ENCODE measurements around the gene YIF1A.

Gene YIF1A

DNA sequence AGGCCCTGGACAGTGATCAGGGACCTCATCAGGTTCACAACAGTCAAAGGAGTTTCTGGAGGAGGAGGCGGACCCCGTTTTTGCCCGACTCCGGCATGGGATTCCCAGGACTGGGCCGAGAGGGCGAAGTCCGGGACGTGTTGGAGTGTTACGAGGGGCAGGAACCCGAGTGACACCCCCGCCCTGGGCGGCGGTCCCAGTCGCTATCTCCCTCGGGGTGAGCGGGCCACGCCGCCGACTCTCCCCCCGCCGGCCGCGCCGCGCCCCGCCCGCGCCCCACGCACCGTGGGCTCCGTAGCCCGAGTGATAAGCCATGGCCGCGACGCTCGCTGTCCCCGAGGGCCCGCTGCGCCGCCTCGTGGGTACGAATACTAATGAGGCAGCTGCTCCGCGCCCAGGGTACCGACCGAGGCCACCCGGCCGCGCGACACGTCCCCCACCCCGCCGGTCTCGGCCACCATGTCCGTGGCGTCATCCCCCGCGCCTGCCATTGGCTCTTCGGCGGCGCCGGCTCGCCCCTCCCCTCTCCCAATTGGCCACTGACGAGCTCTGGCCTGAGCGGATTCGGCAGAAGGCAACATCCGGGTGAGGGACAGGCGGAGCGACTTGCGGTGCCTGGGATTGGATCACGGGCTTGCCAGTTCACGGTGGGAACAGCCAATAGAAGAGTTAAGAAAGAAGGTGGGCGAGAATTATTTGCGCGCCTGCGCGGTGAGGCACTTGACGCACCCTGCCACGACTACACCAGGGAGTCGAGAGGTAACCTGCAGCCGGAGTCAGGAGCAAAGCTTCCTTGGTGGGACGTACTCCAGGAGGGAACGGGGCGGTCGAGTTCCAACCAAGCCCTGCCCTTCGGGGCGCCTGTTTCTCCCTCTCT is at the start of gene YIF1A:
YIF1A (minus strand) TSS at position 473 of the 877 bp plus-strand sequence; CDS start at position 315, 158 bp downstream.
- DNase-seq, result peak; percentile 95 to 99

DNA sequence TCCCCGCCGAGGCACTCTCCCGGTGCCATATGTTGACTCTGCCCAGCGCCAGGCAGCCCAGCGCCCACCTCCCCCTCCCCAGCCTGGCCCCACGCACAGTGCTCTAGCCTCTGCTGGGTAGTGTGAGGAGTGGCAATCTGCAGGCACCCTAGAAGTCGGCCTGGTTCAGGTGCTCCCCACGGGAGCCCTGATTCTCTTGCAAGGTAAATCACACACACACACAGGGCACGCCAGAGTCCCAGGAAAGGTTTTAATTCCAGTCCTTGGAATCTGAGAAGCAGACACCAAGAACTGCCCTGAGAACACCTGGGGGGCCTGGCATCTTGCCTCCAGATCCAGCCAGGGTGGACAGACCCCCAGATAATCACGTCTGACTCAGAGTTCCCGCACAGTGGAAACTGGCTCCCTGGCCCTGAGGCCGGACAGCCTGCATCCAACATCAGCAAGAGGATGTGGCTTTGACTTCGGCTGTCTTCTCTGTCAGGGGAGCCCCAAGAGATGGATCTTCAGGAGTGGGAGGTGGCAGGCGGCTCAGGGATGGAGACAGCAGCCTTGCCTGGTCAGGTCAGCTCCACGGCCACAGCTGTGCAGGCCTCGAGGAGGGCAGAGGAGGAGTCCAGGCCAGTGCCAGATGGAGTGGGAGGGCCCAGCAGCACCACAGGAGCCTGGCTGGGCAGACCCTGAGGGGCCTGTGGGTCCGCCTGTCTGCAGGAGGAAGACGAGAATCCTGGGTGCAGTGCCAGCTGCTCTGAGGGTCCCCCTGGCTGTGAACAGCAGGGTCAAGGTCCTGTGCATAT is 48.4 kb upstream of the YIF1A start:
- no peak for DNase-seq

GRCh38 chr11:66336234-66337102 is 47.5 kb upstream of the YIF1A start, which contains the start of gene RIN1:
Gene RIN1 (minus strand): TSS chr11:66336434. CDS start chr11:66336402, 32 bp downstream.
- peak in 1 of 2 experiments; percentile 58 for DNase-seq

DNA sequence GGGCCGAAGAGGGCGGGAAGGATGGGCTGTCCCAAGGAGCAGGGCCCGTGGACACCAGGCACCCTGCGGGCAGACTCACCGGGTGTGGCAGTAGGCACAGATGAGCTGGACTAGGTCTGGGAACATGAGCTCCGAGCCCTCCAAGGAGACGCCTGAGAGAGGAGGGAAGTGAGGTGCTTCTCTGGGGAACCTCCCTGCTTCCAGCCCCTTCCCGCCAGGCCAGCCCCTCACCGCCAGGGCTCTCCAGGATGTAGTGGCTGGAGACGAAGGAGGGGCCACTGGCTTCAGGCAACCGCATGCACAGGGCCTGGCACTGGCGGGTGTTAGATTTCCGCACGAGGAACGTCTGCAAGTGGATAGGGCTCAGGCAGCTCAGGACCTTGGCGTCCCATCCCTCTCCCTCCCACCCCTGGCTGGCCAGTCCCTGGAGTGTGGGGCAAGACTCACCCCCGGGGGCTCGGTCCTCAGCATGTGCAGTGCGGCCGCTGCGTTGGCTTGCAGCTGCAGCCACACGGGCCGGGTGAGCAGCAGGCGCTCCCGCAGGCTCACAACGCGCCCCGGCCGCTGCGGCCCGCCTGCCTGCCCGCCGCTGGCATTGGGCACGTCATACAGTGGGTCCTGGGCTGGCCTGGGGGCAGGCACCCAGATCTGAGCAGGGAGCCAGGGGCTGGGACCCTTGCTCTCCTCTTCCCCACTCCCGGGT is 46.7 kb upstream of the YIF1A start:
- no peak for DNase-seq

DNA sequence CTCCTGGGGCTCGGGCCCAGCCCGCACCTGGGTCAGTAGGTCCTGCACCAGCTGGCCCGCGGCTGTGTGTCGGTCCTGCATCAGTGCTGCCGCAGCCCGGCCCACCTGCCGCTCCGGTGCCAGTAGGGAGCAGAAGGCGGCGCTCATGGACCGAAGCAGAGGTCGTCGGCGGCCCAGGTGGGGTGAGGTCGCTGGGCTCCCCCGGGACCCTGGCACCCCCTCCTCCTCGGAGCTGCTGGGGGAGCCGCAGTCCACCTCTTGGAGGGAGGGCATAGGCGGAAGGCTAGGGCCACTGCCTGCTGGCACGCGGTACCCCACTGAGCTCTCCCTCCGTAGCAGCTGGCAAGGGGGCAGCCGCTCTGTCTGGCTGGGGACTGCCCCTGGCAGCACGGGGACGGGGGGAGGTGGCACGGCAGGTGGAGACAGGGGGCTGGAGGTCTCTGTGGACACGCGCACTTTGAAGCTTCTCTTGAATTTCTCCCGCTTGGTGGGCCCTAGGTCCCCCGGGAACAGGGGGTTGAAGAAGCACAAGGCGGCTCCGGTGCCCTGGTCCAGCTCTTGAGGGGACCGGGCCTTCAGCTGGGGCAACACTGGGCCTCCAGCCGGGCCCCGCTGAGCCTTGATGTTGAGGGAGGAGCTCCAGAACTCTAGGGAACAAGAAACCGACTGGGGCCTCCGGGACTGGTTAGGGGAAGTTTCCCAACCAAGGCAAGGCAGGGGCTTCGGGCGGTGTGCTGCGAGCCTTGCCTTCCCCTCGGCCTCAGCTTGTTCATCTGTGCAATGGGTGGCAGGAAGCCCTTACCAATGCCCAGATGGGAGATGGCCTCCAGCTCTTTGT is 45.9 kb upstream of the YIF1A start:
- no peak for DNase-seq

DNA sequence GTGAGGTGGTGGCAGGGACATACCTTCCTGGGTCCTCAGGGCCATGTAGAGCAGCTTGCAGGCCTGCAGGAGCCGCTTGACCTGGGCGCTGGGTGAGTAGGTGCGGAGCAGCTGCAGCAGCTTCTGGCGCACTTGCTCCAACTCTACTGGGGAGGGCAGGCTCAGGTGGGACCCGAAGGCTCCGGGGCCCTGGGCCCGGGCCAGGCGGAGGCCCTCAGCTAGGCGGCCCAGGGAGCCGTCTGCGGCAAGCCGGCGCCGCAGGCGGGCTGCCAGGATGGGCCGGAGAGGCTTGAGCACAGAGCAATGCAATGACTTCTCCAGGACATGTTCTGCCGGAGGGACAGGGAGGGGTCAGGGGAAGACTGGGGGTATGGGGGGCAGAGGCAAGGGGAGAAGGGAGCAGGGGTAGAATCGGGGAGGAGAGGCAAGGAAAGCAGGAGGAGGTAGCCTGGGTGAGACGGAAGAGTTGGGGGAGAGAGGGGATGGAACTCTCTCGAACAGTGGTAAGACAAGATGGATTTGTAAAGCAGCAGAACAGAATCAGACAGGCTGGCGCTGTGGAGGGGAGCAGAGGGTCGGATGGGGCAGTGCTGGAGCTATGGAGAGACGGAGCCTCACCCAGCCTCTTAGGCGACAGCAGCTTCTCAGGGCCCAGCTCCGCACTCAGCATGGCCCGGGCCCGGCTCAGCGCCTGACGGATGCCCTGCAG is 45.1 kb upstream of the YIF1A start:
- no peak for DNase-seq

GRCh38 chr11:66333220-66333877 is 44.4 kb upstream of the YIF1A start:
- no peak for DNase-seq

GRCh38 chr11:66332371-66333219 is 43.7 kb upstream of the YIF1A start:
- DNase-seq, result no peak

DNA sequence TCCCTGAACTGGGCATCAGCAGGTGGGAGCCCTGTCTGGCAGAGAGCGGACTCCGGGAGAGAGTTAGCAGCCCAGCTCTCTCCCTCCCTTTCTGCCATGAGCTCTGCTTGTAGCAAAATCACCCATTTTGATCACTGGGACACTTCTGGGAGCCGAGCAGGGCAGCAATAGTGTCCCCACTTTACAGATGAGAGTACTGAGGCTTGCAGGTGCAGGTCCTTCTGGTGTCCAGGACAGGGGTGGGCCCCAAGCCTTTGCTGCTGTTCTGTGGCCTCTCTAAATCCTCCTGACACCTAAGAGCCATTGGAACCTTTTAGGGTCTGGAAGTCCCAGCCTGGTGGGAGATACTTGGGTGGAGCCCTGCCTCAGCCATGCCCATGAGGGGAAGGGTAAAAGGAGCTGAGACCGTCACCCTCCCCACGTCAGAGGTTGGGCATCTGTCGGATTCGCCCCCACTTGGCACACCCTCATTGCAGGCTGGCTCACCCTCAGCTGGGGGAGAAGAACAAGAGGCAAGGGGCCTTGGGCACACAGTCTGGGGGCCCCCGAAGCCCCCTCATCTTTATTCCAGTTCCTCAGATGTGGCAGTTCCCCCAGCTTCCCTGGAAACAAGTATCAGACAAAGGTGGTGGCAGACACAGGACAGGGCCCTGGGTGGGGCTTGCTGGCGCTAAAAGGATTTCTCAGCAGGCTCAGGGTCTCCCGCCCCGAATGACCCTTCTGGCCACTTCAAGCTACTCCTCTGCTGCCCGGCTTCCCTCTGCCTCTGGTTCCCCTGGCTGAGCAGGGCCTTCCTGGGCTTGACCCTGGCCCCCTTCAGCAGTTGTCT is 42.8 kb upstream of the YIF1A start:
- no peak for DNase-seq

GRCh38 chr11:66330931-66331330 is 42.0 kb upstream of the YIF1A start:
- no peak for DNase-seq

DNA sequence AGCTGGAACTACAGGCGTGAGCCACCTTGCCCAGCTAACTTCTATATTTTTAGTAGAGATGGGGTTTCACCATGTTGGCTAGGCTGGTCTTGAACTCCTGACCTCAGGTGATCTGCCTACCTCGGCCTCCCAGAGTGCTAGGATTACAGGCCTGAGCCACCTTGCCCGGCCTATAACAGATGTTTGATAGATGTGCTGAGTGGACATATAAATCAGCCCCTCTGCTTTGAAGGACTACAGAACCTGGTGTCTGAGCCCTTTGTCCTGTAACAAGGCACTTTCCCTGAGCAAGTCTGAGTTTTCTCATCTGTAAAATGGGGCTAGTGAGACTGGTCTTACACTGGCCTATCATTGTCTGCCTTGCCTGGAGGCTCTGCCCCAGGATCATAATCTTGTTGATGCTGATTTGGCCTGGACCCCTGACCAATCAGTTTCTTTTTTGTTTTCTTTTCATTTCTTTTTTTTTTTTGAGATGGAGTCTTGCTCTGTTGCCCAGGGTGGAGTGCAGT is 40.3 kb upstream of the YIF1A start:
- DNase-seq, result no peak

DNA sequence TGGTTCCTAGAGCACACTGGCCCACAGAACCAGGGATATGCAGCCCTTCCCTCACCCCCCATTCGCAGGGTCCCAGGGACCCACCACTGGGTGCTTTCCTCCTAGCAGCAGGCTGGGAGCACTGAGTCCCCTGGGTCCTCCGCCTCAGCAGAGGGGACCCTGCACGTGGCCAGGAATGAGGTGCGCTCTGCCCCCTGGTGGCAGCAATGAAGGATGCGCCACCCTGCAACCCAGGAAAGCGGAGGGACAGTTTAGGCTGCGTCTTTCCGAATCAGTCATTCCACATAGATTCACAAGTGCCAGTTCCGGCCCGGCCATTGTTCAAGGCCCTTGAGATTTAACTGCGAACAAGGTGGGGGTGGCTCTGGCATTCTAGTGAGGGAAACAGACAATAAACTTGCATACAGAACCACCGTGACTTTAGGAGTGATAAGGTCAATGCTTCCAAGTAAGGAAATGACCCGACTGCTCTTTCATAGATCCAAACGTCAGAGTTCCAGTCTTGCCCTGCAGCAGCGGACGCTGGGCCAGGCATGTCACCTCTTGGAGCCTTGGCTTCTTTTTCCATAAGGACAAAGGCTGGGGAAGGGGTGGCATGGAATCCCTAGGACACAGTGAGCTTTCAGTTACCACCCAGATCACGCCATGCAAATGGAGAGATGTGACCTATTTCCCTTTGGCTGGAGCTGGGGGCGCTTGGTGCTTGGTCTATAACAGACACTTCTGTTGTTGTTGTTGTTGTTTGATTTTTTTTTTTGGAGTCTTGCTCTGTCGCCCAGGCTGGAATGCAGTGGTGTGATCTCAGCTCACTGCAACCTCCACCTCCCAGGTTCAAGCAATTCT is 39.6 kb upstream of the YIF1A start:
- DNase-seq, result peak; percentile 75 to 77

- DNase-seq, result no peak
Observed at GRCh38 chr11:66328031-66328301, 39.0 kb upstream of the YIF1A start.

GRCh38 chr11:66327171-66328030 is 38.5 kb upstream of the YIF1A start:
- DNase-seq, result no peak

DNA sequence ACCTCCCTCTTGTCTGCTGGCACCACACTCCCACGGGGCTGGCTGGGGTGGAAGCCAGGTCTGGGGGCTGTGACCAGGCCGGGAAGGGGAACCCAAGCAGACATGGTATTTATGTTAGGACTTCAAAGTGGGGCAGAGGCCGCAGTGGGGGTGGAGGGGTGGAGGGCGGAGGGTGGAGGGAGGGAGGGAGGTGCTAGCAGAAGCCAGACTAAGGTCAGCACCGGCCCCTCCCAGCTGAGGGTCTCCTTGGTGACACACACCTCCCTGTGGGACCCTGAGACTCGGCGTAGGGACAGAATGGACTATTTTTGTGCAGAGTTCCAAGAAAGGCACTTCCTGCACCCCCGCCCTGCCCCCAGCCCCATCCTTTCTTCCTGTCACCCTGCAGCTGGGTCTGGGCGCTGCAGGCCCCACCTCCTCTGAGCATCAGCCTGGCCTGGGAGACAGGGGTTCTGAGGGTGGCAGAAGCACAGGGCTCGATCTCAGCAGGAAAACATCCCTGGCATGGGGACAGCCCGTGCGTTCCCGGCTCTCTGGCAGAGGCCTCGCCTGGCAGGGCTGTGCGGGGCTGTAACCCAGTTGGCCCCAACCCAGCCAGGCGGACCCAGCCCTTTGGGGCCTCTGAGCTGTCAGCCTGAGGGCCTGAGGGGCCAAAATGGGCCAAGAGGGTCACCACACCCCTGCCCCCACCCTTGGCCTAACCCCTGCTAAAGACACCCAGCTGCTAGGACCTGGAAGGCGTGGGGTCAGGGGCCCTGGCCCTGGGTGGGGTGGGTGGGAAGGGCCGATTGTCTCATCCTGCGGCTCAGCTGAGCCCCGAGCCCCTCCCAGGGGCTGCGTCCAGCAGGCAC is 37.5 kb upstream of the YIF1A start:
- DNase-seq, result no peak

All from stimulated activated CD4-positive, alpha-beta T cell treated with anti-CD3 and anti-CD28 coated beads, Interleukin-4, amount 100 ng/mL, for 4 hours (primary cell).